HG03108 (cell line): ENCODE data around the gene WDFY3.

Source experiments
- ATAC-seq: cut with Tn5 transposase; IDR thresholded peaks from one replicate; pipeline ENCODE4 v1.9.1; 2021; ENCODE audit warnings: moderate library complexity; ENCODE audit not compliant: unreplicated experiment

WDFY3 gene, protein sequence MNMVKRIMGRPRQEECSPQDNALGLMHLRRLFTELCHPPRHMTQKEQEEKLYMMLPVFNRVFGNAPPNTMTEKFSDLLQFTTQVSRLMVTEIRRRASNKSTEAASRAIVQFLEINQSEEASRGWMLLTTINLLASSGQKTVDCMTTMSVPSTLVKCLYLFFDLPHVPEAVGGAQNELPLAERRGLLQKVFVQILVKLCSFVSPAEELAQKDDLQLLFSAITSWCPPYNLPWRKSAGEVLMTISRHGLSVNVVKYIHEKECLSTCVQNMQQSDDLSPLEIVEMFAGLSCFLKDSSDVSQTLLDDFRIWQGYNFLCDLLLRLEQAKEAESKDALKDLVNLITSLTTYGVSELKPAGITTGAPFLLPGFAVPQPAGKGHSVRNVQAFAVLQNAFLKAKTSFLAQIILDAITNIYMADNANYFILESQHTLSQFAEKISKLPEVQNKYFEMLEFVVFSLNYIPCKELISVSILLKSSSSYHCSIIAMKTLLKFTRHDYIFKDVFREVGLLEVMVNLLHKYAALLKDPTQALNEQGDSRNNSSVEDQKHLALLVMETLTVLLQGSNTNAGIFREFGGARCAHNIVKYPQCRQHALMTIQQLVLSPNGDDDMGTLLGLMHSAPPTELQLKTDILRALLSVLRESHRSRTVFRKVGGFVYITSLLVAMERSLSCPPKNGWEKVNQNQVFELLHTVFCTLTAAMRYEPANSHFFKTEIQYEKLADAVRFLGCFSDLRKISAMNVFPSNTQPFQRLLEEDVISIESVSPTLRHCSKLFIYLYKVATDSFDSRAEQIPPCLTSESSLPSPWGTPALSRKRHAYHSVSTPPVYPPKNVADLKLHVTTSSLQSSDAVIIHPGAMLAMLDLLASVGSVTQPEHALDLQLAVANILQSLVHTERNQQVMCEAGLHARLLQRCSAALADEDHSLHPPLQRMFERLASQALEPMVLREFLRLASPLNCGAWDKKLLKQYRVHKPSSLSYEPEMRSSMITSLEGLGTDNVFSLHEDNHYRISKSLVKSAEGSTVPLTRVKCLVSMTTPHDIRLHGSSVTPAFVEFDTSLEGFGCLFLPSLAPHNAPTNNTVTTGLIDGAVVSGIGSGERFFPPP (N-terminal part only)

DNA sequence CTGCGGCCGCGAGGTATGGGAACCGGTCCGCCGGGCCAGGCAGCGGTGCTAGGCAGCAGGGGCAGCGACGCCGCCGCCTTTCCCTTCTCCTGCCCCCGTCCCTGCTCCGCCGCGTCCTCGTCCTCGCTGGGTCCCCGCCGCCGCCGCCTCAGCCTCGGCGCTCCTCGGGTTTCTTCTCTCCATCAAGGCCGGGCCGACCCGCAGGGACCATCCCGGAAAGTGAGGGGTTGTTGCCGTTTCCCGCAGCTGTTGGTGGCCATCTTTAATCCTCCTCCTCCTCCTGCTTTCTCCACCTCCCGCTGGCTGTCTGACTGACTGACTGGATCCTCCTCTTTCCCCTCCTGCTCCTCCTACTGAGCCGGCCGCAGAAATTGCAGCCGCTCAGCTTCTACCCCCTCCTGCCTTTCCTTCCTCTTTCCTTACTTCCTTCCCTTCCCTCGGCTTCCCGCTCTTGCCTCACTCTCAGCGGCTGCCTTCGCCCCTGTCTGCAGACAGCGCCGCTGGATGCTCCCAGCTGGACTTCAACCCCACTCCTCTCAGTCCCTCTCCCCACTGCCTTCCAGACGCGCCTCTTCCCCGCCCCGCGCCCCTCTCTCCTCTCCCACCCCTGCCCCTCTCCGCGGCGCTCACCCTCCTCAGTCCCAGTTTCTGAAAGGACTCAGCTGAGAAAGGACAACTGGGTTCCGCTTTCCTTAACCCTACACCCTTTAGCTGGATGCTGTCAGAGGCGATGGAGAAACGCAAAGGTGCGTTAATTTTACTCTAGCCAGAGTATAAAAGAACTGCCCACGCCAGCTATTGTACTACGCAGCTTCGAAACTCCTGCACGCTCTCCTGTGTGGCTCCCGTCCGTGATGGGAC is at the start of gene WDFY3:
TSS of gene WDFY3 (minus strand) at position 309 of the 861 bp plus-strand sequence. CDS start 106,099 bp downstream, outside the sequence.
- no peak for ATAC-seq

DNA sequence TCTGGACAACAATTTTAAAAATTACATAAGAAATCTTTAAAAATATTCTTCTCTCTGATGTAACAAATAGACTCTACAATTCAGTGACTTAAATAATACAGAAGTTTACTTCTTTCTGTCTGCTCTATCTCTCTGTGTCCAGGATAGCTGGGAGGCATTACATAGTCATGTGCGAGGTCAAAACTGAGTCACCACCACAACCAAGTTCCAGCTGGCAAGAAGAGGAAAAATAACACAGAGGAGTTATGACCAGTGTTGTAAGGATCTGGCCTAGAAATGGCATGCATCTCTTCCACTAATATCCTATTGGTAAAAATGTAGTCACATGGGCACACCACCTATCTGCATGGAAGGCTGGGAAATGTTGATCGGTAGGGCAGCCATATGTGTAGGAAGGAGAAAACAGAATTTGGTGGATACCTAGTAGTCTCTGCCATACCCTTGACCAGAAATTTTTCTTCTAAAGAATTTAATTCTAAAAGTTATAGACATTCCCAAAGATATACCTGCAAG is 39.4 kb upstream of the WDFY3 start:
- ATAC-seq, result no peak

DNA sequence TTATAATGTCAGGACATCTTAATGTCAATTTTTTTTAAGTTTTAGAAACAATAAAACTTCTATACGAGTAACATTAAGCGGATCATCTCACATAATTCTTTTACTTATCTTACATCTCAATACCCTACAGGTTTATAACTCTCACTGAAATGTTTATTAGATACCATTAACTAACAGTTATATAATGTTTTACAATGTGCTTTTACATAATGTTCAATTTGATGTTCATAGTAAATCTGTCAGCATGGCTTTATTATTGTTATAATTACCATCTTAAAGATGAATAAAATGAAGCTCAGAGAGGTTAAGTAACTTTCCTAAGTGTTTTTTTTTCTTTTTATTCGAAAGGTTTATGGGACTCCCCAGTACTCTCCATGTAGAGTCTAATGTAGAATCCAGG is 33.9 kb upstream of the WDFY3 start:
- ATAC-seq, result no peak

DNA sequence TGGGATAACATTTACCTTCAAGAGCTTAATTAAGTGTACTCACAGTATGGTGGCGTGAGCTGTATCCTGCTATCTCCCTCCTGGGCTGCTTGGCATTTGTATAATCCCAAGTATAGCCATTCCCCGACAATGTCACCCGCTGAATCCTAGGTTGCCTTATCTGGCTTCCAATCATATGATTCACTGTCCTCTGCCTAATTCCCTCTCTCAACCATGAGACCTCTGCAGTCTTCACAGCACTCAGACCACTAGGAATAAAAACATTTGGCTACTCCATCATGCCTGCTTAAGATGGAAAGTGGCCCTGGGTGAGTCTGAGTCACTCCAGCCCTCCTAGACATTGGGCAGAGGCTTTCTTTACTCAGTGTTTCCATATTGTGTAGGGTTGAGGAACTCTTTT is 28.9 kb upstream of the WDFY3 start:
- ATAC-seq, result no peak

DNA sequence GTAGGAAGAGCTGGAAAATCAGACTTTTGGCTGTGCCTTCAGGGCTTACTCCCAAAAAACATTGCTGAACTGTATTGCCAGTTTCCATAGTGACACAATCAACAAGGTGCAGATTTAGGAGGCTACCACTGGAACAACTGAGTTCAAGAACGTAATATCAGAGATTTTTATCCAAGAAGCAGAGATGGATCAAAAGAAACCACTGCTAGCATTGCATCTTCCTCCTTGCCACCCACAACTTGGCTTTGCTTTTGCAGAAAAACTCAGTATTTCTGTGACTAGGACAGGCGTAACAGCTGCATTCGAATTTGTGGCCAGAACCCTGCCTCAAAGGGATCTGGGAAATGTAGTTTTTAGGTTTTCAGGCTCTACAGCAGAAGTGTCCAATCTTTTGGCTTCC is 27.8 kb upstream of the WDFY3 start:
- no peak for ATAC-seq

DNA sequence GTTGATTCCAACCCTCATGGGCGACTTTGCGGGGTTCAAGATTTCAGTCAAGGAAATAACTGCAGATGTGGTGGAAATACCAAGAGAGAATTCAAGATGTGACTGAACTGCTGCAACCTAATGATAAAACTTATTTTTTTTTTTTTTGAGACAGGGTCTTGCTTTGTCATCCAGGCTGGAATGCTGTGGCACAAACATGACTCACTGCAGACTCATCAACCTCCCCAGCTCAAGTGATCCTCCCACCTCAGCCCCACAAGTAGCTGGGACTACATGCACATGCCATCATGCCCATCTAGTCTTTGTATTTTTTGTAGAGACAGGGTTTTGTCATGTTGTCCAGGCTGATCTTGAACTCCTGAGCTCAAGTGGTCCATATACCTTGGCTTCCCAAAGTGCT is 19.5 kb upstream of the WDFY3 start:
- ATAC-seq, result no peak

DNA sequence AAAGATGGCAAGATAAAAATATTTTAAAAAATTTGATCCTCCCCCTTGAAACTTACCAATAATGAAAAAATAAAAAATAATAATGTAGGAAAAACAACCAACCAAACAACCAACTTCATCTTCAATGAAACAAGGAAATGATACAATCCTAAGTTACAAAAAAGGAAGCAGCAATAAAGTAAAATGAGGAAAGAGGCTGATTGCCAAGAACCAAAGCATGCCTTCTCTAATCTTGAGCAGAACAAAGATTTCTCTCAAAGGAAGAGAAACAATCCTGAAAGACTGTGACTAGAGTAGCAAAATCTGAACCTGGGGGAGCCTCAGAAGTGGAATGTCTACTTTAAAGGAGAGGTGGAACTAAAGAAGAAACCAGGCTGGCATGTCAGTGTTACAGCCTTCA is 10.9 kb upstream of the WDFY3 start:
- ATAC-seq, result no peak

DNA sequence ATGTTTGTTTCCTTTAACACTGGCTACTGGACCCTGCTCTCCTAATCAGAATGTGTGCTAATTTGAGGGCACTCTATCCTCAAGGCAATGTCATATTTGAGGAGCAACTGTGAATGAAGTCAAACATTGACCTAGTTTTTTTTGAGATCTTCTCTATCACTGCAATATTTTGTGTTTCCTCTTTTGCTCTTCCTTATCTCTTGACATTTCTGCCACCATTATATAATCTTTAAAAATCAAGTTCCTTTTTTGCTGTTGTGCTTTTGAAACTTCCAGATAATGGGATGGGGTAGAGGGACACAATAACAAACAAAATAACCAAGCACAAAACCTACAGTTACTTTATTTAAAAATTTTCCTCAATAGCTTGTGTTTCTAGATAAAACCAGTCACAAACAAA is 7.4 kb upstream of the WDFY3 start:
- no peak for ATAC-seq

DNA sequence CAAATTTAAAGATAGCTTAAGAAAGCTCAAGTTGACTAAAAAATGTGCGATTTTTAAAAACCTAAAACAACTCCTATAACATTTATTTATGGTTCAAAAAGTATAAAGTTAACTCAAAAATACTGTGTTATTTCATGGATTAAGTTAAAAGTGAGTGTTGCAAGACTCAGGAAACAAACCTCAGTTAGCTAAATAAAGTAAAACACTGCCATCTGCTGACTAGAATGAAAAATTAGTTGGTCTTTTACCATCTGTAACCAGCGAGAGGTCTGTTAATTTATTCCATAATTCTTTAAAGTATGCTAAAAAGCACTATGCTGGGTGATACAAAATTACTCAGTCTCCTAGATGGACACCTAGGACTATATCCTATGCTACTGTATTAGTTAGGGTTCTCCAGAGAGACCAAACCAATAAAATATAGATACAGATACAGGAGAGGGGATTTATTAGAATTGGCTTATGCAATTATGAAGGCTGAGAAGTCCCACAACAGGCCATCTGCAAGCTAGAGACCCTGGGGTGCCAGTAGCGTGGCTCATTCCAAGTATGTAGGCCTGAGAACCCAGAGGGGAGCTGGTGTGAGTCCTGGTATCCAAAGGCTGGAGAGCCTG is 4.9 kb upstream of the WDFY3 start:
- no peak for ATAC-seq

DNA sequence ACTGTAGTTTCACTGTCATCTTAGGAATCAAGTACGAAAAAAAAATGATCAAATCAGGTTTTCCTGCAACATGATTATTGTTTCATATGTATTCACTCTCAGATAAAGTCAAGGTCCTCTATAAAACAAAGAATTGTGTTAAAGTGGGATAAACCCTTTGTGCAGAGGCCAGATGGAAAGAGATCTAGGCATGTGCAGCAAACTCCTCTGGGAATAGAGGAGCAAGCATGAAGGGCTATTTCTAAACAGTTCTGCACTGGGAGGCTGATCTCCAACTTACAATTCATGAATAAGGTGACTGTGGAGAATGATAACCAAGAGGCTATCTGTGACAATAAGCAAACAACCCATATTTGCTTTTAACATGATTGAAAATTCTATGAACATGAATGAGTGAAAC is 2.4 kb upstream of the WDFY3 start:
- no peak for ATAC-seq

DNA sequence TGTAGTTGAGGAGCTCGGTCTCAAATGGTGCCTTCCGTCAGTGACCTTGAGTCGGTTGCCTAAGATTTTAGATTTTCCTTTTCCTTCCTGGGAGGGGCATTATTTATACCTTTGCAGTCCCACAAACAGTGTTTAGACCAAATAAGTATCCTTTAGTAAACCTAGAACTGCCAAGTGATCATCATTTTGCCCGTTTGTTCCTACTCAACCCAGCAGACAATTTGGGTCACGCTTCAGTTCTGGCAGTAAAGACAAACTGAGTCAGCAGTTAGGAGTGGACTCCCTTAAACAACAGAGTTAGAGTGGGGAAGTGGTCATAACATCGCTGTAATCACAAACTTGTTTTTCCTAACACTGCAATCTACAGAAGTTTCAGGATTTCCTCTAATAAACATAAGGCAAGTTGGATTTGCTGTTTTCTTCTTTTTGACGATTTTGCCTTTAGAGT is 777 bp upstream of the WDFY3 start:
- ATAC-seq, result no peak

DNA sequence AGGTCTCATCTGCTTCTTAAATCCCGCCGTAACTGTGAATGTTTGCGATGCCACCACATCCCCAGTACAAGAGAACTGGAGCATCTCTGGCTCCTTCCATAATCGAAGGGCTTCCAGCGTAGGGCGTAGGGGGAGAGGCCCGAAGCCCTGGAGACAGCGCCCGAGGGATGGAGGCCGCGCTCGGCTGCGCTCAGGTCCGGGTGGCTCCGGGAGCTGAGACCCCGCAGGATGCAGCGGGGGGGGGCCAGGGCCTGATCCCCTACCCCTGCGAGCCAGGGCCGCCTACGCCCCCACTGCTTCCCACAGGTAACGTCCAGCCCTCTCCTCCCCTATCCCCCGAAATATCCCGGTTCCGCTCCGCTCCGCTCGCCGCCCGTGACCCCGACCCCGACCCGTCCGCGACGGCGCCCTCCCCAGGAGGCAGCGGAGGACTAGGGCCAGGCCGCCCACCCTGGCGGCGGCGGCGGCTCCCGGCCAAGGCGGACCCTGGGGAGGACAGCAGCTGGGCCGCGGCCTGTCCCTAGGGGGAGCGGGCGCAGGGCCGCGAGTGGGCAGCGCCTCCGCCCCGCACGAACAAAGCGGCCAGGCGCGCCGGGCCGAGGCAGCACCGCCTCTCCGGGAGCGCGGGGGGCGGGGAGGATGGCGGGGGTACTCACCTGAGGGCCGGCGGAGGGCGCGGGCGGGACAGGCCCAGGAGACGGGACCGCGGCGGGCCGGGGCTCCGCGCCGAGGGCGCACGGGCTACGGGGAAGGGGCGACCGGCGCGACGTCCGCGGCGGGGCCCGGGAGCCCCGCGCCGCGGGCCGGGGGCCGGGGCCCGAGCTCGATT is 723 bp downstream of the WDFY3 start:
- ATAC-seq, result no peak

DNA sequence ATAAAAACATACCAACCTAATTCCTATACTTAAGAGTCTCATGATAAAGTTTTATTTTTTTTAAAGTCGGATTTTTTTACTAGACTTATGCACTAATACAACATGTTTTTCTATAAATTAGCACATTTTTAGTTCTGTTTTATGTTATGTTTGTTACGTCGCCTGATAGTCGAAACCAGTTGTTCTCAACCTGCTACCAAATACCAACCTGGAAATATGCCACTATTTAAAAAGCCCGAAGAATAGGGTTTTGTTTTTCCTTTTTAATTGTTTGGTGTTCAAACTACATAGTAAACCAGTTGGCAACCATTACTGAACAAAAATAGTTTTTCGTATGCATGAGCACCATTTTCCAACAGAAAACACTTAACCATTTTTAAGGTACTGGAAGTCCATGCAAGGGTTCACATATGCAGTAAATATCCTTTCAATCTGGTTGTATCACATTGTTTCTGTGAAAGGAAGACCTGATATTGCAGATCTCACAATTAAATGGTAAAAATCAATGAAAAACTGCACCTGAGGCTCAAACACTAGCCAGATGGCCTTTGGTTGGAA is 1.4 kb downstream of the WDFY3 start:
- ATAC-seq, result no peak

DNA sequence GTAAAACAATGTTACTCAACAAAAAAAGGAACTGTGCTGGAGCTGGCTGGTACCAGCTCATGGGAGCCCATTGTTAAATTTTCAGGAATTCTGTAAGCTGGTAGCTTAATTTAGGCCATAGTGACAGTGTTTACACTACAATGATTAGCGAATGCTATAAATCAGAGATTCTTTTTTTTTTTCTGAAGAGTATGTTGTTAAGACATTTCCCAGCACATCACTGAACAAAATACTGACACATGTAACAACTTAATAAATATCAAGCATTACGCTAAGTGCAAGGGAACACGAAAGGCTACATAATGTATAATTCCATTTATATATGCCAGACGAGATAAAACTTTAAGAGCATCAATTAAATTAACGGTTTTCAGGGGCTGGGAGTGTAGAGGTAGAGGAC is 4.4 kb downstream of the WDFY3 start:
- no peak for ATAC-seq

DNA sequence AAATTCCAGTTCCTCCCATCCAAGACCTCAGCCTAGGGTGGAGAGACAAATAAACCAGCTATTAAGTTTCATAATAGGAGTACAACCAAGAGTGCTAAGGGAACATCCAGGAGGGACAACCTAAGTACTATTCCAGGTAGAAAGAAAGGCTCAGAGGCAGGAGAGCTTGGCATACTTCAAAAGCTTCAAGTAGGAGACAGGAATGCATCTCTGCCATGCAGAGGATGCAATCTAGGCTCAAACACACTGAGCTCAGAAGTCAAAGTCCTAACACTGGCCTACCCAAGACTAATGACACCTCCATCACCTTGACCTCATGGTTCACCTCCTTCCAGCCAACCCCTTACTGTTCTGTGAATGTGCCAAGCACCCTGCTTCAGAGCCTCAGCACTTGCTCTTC is 8.1 kb downstream of the WDFY3 start:
- no peak for ATAC-seq

DNA sequence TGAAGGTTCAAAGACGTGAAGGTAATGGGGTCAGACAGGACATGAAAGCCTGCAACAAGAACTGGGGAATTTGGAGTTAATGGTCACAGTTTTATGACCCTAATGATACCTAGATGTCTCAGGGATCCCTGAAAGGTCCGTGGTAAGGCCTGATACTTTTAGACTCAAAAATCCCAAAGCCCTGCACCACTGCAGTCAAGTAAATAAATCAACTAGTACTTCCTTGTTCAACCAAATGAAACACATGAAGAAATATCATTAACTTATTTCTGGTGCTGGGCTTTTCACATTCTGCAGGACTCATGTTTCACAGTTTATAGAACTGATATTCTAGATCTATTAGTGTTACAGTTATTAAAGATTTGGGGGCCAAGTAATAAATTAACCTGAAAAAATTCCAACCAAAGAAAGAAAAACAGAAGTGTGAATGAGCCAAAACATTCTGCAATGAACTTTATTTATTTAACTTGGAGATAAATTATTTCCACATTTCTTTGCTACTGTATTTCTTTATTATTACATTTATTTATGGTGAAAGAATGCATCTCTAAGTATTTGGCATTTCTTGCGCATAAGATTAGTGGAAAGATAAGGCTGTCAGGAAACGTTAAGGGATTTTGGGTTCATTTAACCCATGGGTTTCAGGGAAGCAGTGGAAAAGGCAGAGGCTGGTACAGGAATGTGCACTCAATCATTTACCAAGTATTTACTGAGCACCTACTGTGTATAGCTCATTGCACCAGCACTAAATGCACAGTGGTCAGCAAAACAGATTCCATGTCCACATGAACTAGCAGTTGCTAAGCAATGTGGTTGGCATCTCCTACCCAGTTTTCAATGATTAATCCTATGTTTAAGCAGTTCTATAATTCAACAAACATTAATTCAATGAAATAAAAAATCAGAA is 8.7 kb downstream of the WDFY3 start:
- no peak for ATAC-seq

DNA sequence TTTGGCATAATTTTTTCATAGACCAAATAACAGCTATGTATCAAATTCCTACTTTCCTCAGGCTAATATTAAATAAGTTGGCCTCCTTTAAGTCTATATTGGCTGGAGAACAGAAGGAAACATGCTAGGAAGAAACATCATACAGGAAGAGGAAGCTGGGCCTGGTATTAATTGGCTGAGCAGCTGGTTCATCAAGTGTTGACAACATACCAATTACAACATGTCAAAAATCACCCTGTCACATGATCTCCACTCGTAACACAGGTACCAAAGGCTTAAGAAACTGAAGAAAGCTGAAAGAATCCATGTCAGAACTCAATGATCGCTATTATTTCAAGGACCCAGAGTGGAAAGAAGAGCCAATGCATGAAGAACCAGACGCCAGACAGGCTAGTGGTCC is 10.5 kb downstream of the WDFY3 start:
- no peak for ATAC-seq
